GM23338 (cell line): ENCODE data around the gene PHYHIPL. TPM values are rescaled to one million over a fixed set of nuclear protein-coding genes. Genes with fewer than 3 reads are reported as not detected.

Source experiments
- ATAC-seq: fragments of 200-7000 bp; cut with Tn5 transposase; 3 replicates; pipeline ENCODE4 v1.9.1; 2020
- DNase-seq: peaks from one replicate; pipeline ENCODE4 v3.0.0-alpha.2; 2015; ENCODE audit warnings: low spot score
- H2AFZ ChIP-seq: fragments of 200-600 bp; sonication (generic); 2 replicates; pipeline ENCODE4 v1.8.0; 2016; ENCODE audit warnings: antibody characterized with exemption, mild to moderate bottlenecking, moderate library complexity
- H3F3A ChIP-seq: fragments of 200-600 bp; sonication (generic); replicated peaks from 2 replicates; pipeline ENCODE4 v1.8.0; 2017; ENCODE audit warnings: antibody characterized with exemption, mixed run types, low read depth
- H3K27ac ChIP-seq: fragments of 200-600 bp; sonication (generic); 2 replicates; pipeline ENCODE4 v1.6.1; 2016; ENCODE audit warnings: low read depth
- H3K27me3 ChIP-seq: fragments of 200-600 bp; sonication (generic); 2 replicates; pipeline ENCODE4 v1.8.0; 2016; ENCODE audit warnings: mild to moderate bottlenecking, mixed run types, moderate library complexity; ENCODE audit not compliant: insufficient read depth
- H3K36me3 ChIP-seq: fragments of 200-600 bp; sonication (generic); 2 replicates; pipeline ENCODE4 v1.8.0; 2016; ENCODE audit warnings: mild to moderate bottlenecking; ENCODE audit not compliant: insufficient read depth
- H3K4me1 ChIP-seq: fragments of 200-600 bp; sonication (generic); 2 replicates; pipeline ENCODE4 v1.8.0; 2016; ENCODE audit warnings: mild to moderate bottlenecking, moderate library complexity; ENCODE audit not compliant: insufficient read depth
- H3K4me2 ChIP-seq: fragments of 200-600 bp; sonication (generic); 2 replicates; pipeline ENCODE4 v1.7.1; 2017; ENCODE audit warnings: mixed run types
- H3K4me3 ChIP-seq: fragments of 200-600 bp; sonication (generic); 2 replicates; pipeline ENCODE4 v1.6.1; 2016; ENCODE audit warnings: mixed run types
- H3K79me2 ChIP-seq: fragments of 200-600 bp; sonication (generic); replicated peaks from 2 replicates; pipeline ENCODE4 v1.8.0; 2017; ENCODE audit warnings: mild to moderate bottlenecking; ENCODE audit not compliant: insufficient read depth
- H3K9me2 ChIP-seq: fragments of 200-600 bp; sonication (generic); 2 replicates; pipeline ENCODE4 v1.8.0; 2017; ENCODE audit not compliant: insufficient read depth
- H4K20me1 ChIP-seq: fragments of 200-600 bp; sonication (generic); replicated peaks from 2 replicates; pipeline ENCODE4 v1.8.0; 2017; ENCODE audit warnings: mild to moderate bottlenecking; ENCODE audit not compliant: insufficient read depth
- H3K27ac Mint-ChIP-seq: 2 replicates; pipeline ENCODE4 v1.8.0; 2020; ENCODE audit warnings: inconsistent platforms, mild to moderate bottlenecking, moderate library complexity, mixed read lengths
- H3K27me3 Mint-ChIP-seq: 3 replicates; pipeline ENCODE4 v1.8.0; 2022; ENCODE audit warnings: low read depth, mild to moderate bottlenecking, moderate library complexity, mixed read lengths, inconsistent platforms; ENCODE audit not compliant: insufficient read depth, poor library complexity
- H3K36me3 Mint-ChIP-seq: 3 replicates; pipeline ENCODE4 v1.8.0; 2021; ENCODE audit warnings: low read depth, mild to moderate bottlenecking, inconsistent platforms, moderate library complexity, mixed read lengths
- H3K4me1 Mint-ChIP-seq: 3 replicates; pipeline ENCODE4 v1.8.0; 2020; ENCODE audit warnings: mild to moderate bottlenecking, inconsistent platforms, mixed read lengths
- H3K4me3 Mint-ChIP-seq: 3 replicates; pipeline ENCODE4 v1.8.0; 2021; ENCODE audit warnings: moderate library complexity, mild to moderate bottlenecking, inconsistent platforms, mixed read lengths
- H3K9me3 Mint-ChIP-seq: 3 replicates; pipeline ENCODE4 v1.8.0; 2020; ENCODE audit warnings: moderate library complexity, mild to moderate bottlenecking, inconsistent platforms, mixed read lengths
- CREB1 ChIP-seq: fragments of 250-450 bp; sonication (Bioruptor Pico); IDR thresholded peaks from 2 replicates; pipeline ENCODE4 v1.5.0; 2020; ENCODE audit warnings: low read depth, mild to moderate bottlenecking, moderate library complexity
- EZH2 ChIP-seq: fragments of 200-600 bp; sonication (generic); IDR thresholded peaks from one replicate; pipeline ENCODE4 v1.8.0; 2017; ENCODE audit warnings: antibody characterized with exemption, mild to moderate bottlenecking, low read depth; ENCODE audit not compliant: unreplicated experiment
- EZH2phosphoT487 ChIP-seq: fragments of 200-600 bp; sonication (generic); IDR thresholded peaks from one replicate; pipeline ENCODE4 v1.8.1; 2018; ENCODE audit warnings: antibody characterized with exemption; ENCODE audit not compliant: unreplicated experiment
- NANOG ChIP-seq: IDR thresholded peaks from 2 replicates; pipeline ENCODE4 v1.6.1; 2016; ENCODE audit warnings: antibody characterized with exemption, borderline replicate concordance
- REST ChIP-seq: IDR thresholded peaks from one replicate; pipeline ENCODE4 v1.6.1; 2018; ENCODE audit warnings: antibody characterized with exemption; ENCODE audit not compliant: unreplicated experiment
- STAT1 ChIP-seq: IDR thresholded peaks from one replicate; pipeline ENCODE4 v1.6.1; 2016; ENCODE audit warnings: antibody characterized with exemption; ENCODE audit not compliant: unreplicated experiment
- polyA plus RNA-seq: library from polyadenylated mRNA; unstranded; fragments of >200 nt; fragmentation: Nextera tagmentation; extraction: Ambion mirVana; gene quantifications from 2 replicates; pipeline ENCODE4 v1.2.1, GENCODE V29; 2016
- total RNA-seq: library from RNA; depleted of rRNA; stranded (reverse); fragments of >200 nt; shearing (Covaris generic); gene quantifications from 2 replicates; pipeline ENCODE4 v1.2.3, GENCODE V29; 2014
- TF ChIP-seq, protein P1 (sequence below), 2 experiments: fragments of 200-600 bp in 1 of 2; sonication (generic) in 1 of 2; conservative IDR thresholded peaks; 2 replicates each; pipeline versions ENCODE4 v1.5.1 to v1.6.1; 2016 to 2017; ENCODE audit warnings: antibody characterized with exemption in 2 of 2, low read depth in 2 of 2, mild to moderate bottlenecking in 2 of 2, moderate library complexity in 1 of 2

Gene PHYHIPL
- total and polyA plus RNA-seq, 2 experiments from 2014 or later: 0.24 to 0.27 TPM

GRCh38 chr10:59269651-59270050 is 93.2 kb downstream of the PHYHIPL start (continued):
- TF ChIP-seq, protein P1, sequence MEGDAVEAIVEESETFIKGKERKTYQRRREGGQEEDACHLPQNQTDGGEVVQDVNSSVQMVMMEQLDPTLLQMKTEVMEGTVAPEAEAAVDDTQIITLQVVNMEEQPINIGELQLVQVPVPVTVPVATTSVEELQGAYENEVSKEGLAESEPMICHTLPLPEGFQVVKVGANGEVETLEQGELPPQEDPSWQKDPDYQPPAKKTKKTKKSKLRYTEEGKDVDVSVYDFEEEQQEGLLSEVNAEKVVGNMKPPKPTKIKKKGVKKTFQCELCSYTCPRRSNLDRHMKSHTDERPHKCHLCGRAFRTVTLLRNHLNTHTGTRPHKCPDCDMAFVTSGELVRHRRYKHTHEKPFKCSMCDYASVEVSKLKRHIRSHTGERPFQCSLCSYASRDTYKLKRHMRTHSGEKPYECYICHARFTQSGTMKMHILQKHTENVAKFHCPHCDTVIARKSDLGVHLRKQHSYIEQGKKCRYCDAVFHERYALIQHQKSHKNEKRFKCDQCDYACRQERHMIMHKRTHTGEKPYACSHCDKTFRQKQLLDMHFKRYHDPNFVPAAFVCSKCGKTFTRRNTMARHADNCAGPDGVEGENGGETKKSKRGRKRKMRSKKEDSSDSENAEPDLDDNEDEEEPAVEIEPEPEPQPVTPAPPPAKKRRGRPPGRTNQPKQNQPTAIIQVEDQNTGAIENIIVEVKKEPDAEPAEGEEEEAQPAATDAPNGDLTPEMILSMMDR (conservative IDR thresholded peaks at IDR 0.05; ENCODE audit: low read depth in 2 of 2): no peak
- TF ChIP-seq CREB1 (CRISPR knock-in tag) (no peak), REST (no peak), NANOG (no peak), EZH2 (no peak), STAT1 (no peak)

DNA sequence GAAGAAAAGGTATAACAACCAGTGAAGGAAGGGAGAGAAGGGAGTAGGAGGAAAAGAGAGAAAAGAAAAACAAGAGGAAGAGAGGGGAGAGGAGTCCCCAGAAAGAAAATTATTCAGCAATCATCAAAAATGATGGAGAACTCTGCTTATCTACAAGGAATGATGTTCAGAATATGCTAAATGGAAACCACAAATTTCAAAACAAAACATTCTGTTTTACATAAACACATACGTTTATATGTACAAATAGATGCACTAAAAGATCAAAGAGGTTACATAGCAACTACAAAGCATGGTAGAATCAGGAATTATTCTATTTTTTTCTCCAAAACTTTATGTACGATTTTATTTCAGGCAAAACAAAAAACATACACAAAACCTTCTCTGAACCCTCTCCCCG is 94.0 kb downstream of the PHYHIPL start:
- Mint-ChIP-seq H3K4me3 (no peak overlapping the region), H3K36me3 (no peaks in the 10 kb centered on the region), H3K27me3 (peaks cover 2% of the 10 kb centered on the region), H3K4me1 (no peaks in the 10 kb centered on the region; the same call in 2 of the 3 replicates), H3K9me3 (no peaks in the 10 kb centered on the region), H3K27ac (no peak overlapping the region)
- Histone ChIP-seq H4K20me1 (no peaks in the 10 kb centered on the region), H3K4me2 (no peak overlapping the region), H3K36me3 (no peaks in the 10 kb centered on the region), H3K27ac (no peak overlapping the region), H3K9me2 (0 out of 2 replicates have a peak, but pooled peaks cover 4% of the 10 kb centered on the region), H3K4me1 (no peaks in the 10 kb centered on the region), H3F3A (no peaks in the 10 kb centered on the region), H2AFZ (no peak overlapping the region), H3K27me3 (no peaks in the 10 kb centered on the region), H3K4me3 (no peak overlapping the region), H3K79me2 (no peaks in the 10 kb centered on the region)
- ATAC-seq: no peak
- DNase-seq: no peak
- TF ChIP-seq STAT1 (no peak), EZH2phosphoT487 (no peak), EZH2 (no peak), CREB1 (CRISPR knock-in tag) (no peak), REST (no peak)
- TF ChIP-seq, protein P1 (conservative IDR thresholded peaks at IDR 0.05; ENCODE audit: low read depth in 2 of 2): no peak
